ENCODE results near the gene ZMIZ1. TPM values are rescaled to one million over a fixed set of nuclear protein-coding genes. Genes with fewer than 3 reads are reported as not detected.

The ZMIZ1 gene
- polyA plus RNA-seq, 3 donors, result 3.3 to 64.6 (median 8.9) TPM

DNA sequence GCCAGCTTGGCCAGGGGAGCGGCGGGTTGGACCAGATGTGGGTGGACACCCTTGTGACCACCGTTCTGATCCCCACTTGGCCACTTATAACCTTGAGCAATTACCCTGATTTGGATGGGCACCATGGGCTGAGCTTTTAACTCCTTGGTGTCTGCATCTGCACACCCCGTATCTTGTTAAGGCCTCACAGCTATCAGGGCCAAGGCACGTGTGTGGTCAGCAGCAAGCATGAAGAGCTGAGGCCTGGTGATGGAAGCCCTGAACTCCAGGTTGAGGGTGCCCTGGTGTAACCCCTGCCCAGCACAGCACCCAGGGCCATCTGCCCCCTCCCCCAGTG, 89.2 kb downstream of the ZMIZ1 start:
- Histone ChIP-seq H2AFZ (ENCODE audit: insufficient read depth, low read depth, low read length, poor library complexity, severe bottlenecking) (no peak overlapping the region), H3K4me2 (replicated peaks; ENCODE audit: extremely low read depth, low read length, poor library complexity, severe bottlenecking) (no peak overlapping the region), H3K4me3 (replicated peaks in 1 of 3; ENCODE audit: low read depth in 2 of 3, low read length in 3 of 3) (no peak overlapping the region), H3K27me3 (ENCODE audit: control insufficient read depth in 2 of 2, insufficient read depth in 2 of 2, low read length in 2 of 2) (no peaks in the 10 kb centered on the region), H3K9ac (ENCODE audit: insufficient read depth, low read length, poor library complexity, severe bottlenecking) (no peak overlapping the region), H3K79me2 (ENCODE audit: insufficient read depth, low read length) (peaks cover 63% of the 10 kb centered on the region), H3K4me1 (ENCODE audit: control insufficient read depth in 1 of 2, insufficient read depth in 2 of 2, low read length in 2 of 2) (peaks cover 26 to 35% of the 10 kb centered on the region in 2 donors), H4K20me1 (ENCODE audit: insufficient read depth, low read length) (peaks cover 100% of the 10 kb centered on the region), H3K36me3 (replicated peaks in 1 of 2; ENCODE audit: control insufficient read depth in 1 of 2, insufficient read depth in 2 of 2, low read length in 2 of 2) (peaks cover 17 to 66% of the 10 kb centered on the region in 2 donors), H3K9me3 (replicated peaks in 1 of 2; ENCODE audit: control insufficient read depth in 1 of 2, insufficient read depth in 1 of 2, low read length in 2 of 2) (no peaks in the 10 kb centered on the region), H3K27ac (ENCODE audit: low read depth in 1 of 2, low read length in 2 of 2) (no peak overlapping the region)
- TF ChIP-seq, protein P1, sequence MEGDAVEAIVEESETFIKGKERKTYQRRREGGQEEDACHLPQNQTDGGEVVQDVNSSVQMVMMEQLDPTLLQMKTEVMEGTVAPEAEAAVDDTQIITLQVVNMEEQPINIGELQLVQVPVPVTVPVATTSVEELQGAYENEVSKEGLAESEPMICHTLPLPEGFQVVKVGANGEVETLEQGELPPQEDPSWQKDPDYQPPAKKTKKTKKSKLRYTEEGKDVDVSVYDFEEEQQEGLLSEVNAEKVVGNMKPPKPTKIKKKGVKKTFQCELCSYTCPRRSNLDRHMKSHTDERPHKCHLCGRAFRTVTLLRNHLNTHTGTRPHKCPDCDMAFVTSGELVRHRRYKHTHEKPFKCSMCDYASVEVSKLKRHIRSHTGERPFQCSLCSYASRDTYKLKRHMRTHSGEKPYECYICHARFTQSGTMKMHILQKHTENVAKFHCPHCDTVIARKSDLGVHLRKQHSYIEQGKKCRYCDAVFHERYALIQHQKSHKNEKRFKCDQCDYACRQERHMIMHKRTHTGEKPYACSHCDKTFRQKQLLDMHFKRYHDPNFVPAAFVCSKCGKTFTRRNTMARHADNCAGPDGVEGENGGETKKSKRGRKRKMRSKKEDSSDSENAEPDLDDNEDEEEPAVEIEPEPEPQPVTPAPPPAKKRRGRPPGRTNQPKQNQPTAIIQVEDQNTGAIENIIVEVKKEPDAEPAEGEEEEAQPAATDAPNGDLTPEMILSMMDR (IDR thresholded peaks at IDR 0.05), result no peak
- Mint-ChIP-seq H3K4me3 (no peak overlapping the region), H3K36me3 (peaks cover 29 to 49% of the 10 kb centered on the region in 2 donors), H3K9me3 (peaks cover 0 to 1% (median 0%) of the 10 kb centered on the region in 7 donors), H3K27me3 (ENCODE audit: low read depth in 3 of 3) (peaks cover 0 to 3% (median 0%) of the 10 kb centered on the region in 3 donors), H3K4me1 (peaks cover 36% of the 10 kb centered on the region), H3K27ac (no peak overlapping the region)
- intact Hi-C loops (cut with micrococcal nuclease), result no loop called here
- DNase-seq, result no peak
- 84% methylated on average over 4 of the region's 5 CpGs for WGBS (ENCODE audit: insufficient coverage)

DNA sequence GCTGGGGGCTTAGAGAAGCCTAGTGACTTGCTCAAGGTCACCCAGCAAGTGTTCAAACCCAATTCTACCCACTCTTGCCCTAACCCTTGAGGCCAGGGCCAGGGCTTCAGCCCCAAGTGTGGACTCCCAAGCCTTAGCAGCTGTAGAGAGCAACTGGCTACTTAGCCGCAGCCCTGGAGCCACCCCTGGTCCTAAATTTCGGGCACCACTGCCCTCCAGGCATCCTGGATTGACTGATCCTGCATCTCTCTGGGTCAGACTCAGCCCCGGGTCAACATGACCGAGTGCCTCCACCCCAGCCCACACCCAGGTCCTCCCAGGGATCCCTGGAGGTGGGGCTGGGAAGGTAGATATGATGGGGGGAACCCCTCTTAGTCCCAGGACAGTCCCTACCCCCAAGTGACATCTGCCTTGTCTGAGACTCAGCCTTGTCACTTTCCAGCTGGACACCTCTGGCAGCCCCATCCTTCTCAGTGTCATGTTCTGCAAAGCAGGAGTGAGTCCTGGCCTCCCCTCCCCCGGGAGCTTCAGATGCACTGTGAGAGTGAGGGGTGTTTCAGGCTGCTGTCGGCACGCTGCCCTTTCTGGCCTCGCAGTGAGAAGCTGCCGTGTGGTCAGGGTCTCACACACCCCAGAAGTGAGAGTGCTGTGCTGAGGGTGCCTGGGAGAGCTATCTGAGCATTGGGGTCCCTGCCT, 89.8 kb downstream of the ZMIZ1 start:
- H3K79me2 ChIP-seq (ENCODE audit: insufficient read depth, low read length), result peaks cover 57% of the 10 kb centered on the region
- no peak overlapping the region for H3K4me2 ChIP-seq (replicated peaks; ENCODE audit: extremely low read depth, low read length, poor library complexity, severe bottlenecking)
- TF ChIP-seq, protein P1 (IDR thresholded peaks at IDR 0.05), result no peak
- H4K20me1 ChIP-seq (ENCODE audit: insufficient read depth, low read length), result peaks cover 100% of the 10 kb centered on the region
- no peak overlapping the region for H3K4me3 ChIP-seq (replicated peaks in 1 of 3; ENCODE audit: low read depth in 2 of 3, low read length in 3 of 3)
- H3K36me3 ChIP-seq (replicated peaks in 1 of 2; ENCODE audit: control insufficient read depth in 1 of 2, insufficient read depth in 2 of 2, low read length in 2 of 2), result peaks cover 20 to 66% of the 10 kb centered on the region in 2 donors
- peaks cover 26 to 29% of the 10 kb centered on the region in 2 donors for H3K4me1 ChIP-seq (ENCODE audit: control insufficient read depth in 1 of 2, insufficient read depth in 2 of 2, low read length in 2 of 2)
- H3K27me3 Mint-ChIP-seq (ENCODE audit: low read depth in 3 of 3), result peaks cover 0 to 3% (median 0%) of the 10 kb centered on the region in 3 donors
- H3K9ac ChIP-seq (ENCODE audit: insufficient read depth, low read length, poor library complexity, severe bottlenecking), result no peak overlapping the region
- H3K27ac ChIP-seq (ENCODE audit: low read depth in 1 of 2, low read length in 2 of 2), result no peak overlapping the region
- no peak for DNase-seq
- peaks cover 32% of the 10 kb centered on the region for H3K4me1 Mint-ChIP-seq
- intact Hi-C loops (cut with micrococcal nuclease), result no loop called here
- H3K9me3 ChIP-seq (replicated peaks in 1 of 2; ENCODE audit: control insufficient read depth in 1 of 2, insufficient read depth in 1 of 2, low read length in 2 of 2), result no peaks in the 10 kb centered on the region
- H3K9me3 Mint-ChIP-seq, result peaks cover 0 to 1% (median 0%) of the 10 kb centered on the region in 7 donors
- WGBS (ENCODE audit: insufficient coverage), result 79% methylated on average over 5 of the region's 9 CpGs
- H3K27me3 ChIP-seq (ENCODE audit: control insufficient read depth in 2 of 2, insufficient read depth in 2 of 2, low read length in 2 of 2), result no peaks in the 10 kb centered on the region
- H3K4me3 Mint-ChIP-seq, result no peak overlapping the region
- H3K36me3 Mint-ChIP-seq, result peaks cover 28 to 48% of the 10 kb centered on the region in 2 donors
- H3K27ac Mint-ChIP-seq, result no peak overlapping the region
- H2AFZ ChIP-seq (ENCODE audit: insufficient read depth, low read depth, low read length, poor library complexity, severe bottlenecking), result no peak overlapping the region
